ENCODE data around the gene THRB. TPM values are rescaled to one million over a fixed set of nuclear protein-coding genes. Genes with fewer than 3 reads are reported as not detected.

The THRB gene
- polyA plus RNA-seq, 1 of the 3 experiments (the other 2 are of a cell fraction), result 0.02 TPM

GRCh38 chr3:24457719-24458118, 36.9 kb downstream of the THRB start:
- no peak overlapping the region for H2AFZ ChIP-seq (ENCODE audit: low read depth)
- WGBS (ENCODE audit: low lambda C conversion rate), result 36% methylated on average over 2 of the region's 2 CpGs
- H3K9me2 ChIP-seq, result no peaks in the 10 kb centered on the region
- no peak overlapping the region for H3K4me2 ChIP-seq
- no peaks in the 10 kb centered on the region for H3K36me3 ChIP-seq (replicated peaks in 1 of 2; ENCODE audit: control insufficient read depth in 1 of 2, insufficient read depth in 2 of 2, low read length in 1 of 2)
- no peak overlapping the region for H3K27ac ChIP-seq (ENCODE audit: low read depth in 2 of 2, low read length in 1 of 2)
- H3K9me3 ChIP-seq, result no peaks in the 10 kb centered on the region
- TF ChIP-seq IRF3 (IDR thresholded peaks at IDR 0.05; ENCODE audit: low read depth, low read length), result no peak
- no peak for TF ChIP-seq TAF1 (IDR thresholded peaks at IDR 0.05; ENCODE audit: borderline replicate concordance, low read depth, low read length)
- no peak for TF ChIP-seq RCOR1 (IDR thresholded peaks at IDR 0.05; ENCODE audit: low read length)
- no peak for TF ChIP-seq MXI1 (IDR thresholded peaks at IDR 0.05; ENCODE audit: low read depth, low read length)
- TF ChIP-seq GABPA (IDR thresholded peaks at IDR 0.05; ENCODE audit: low read depth), result no peak
- TF ChIP-seq SMC3 (IDR thresholded peaks at IDR 0.05; ENCODE audit: low read depth, low read length), result no peak
- TF ChIP-seq EZH2phosphoT487 (IDR thresholded peaks at IDR 0.05; ENCODE audit: borderline replicate concordance, low read depth), result no peak
- no peak for TF ChIP-seq CTCF (IDR thresholded peaks at IDR 0.05)
- no peak for TF ChIP-seq EP300 (IDR thresholded peaks at IDR 0.05; ENCODE audit: borderline replicate concordance in 1 of 2, low read depth in 1 of 2, low read length in 1 of 2)
- TF ChIP-seq GATA2 (CRISPR knock-in tag; IDR thresholded peaks at IDR 0.05), result no peak
- TF ChIP-seq FOXJ3 (CRISPR knock-in tag; IDR thresholded peaks at IDR 0.05), result no peak
- no peak for TF ChIP-seq RFX5 (IDR thresholded peaks at IDR 0.05; ENCODE audit: low read length)
- no peak for TF ChIP-seq REST (IDR thresholded peaks at IDR 0.05; ENCODE audit: low read depth, low read length)
- TF ChIP-seq ELF1 (IDR thresholded peaks at IDR 0.05), result no peak
- no peak for TF ChIP-seq RAD21 (IDR thresholded peaks at IDR 0.05; ENCODE audit: low read length)
- TF ChIP-seq ZBTB33 (IDR thresholded peaks at IDR 0.05; ENCODE audit: borderline replicate concordance, low read depth), result no peak
- TF ChIP-seq USF2 (IDR thresholded peaks at IDR 0.05; ENCODE audit: borderline replicate concordance, low read depth, low read length), result no peak
- H3K27me3 ChIP-seq (ENCODE audit: insufficient read depth), result no peaks in the 10 kb centered on the region
- H3F3A ChIP-seq (replicated peaks; ENCODE audit: insufficient read depth), result no peaks in the 10 kb centered on the region
- H3K9ac ChIP-seq, result no peak overlapping the region
- H3K4me1 ChIP-seq (ENCODE audit: control insufficient read depth in 1 of 2, insufficient read depth in 2 of 2, low read depth in 1 of 2, low read length in 1 of 2), result no peaks in the 10 kb centered on the region
- CTCF ChIA-PET, result interaction anchor here (1.5 kb wide), 1 partner anchor 37 kb away, joined by 3 read pairs; the partner anchor contains the start of gene THRB
- no peaks in the 10 kb centered on the region for H3K79me2 ChIP-seq (ENCODE audit: insufficient read depth)
- DNase-seq, result no peak
- H4K20me1 ChIP-seq (ENCODE audit: insufficient read depth), result no peaks in the 10 kb centered on the region
- H3K4me3 ChIP-seq (ENCODE audit: low read depth in 2 of 2, low read length in 1 of 2), result no peak overlapping the region
- POLR2A ChIA-PET, result no interaction called here
